Heart right ventricle (tissue), 16 donors: ENCODE data around the gene CADPS2. TPM values are rescaled to one million over a fixed set of nuclear protein-coding genes. Genes with fewer than 3 reads are reported as not detected.

ENCODE experiments used
- ATAC-seq, 8 donors: fragments of 200-7000 bp; cut with Tn5 transposase; one replicate each; pipeline ENCODE4 v1.9.1; 2020; ENCODE audit warnings: mild to moderate bottlenecking in 8 of 8, moderate library complexity in 8 of 8, moderate number of reproducible peaks in 1 of 8
- DNase-seq, 2 donors: peaks; one replicate each; pipeline ENCODE4 v3.0.0-alpha.2; 2020
- H3K27ac ChIP-seq, 10 donors: fragments of 200-600 bp; sonication (generic) in 2 of 10; one replicate each; pipeline versions ENCODE4 v1.5.0 to v1.8.0; 2020 to 2022; ENCODE audit warnings: mild to moderate bottlenecking in 3 of 10
- H3K27me3 ChIP-seq, 7 donors: fragments of 200-600 bp; one replicate each; pipeline ENCODE4 v1.8.0; 2021 to 2022; ENCODE audit warnings: mild to moderate bottlenecking in 2 of 7
- H3K36me3 ChIP-seq, 9 donors: fragments of 200-600 bp; sonication (generic) in 1 of 9; one replicate each; pipeline versions ENCODE4 v1.5.0 to v1.8.0; 2020 to 2022; ENCODE audit warnings: mild to moderate bottlenecking in 2 of 9
- H3K4me1 ChIP-seq, 9 donors: fragments of 200-600 bp; sonication (generic) in 1 of 9; one replicate each; pipeline versions ENCODE4 v1.5.0 to v1.8.0; 2020 to 2022; ENCODE audit warnings: mild to moderate bottlenecking in 4 of 9
- H3K4me3 ChIP-seq, 10 donors: fragments of 200-600 bp; sonication (generic) in 2 of 10; one replicate each; pipeline versions ENCODE4 v1.5.0 to v1.8.0; 2020 to 2022; ENCODE audit warnings: mild to moderate bottlenecking in 7 of 10, moderate library complexity in 2 of 10
- H3K9me3 ChIP-seq, 11 donors: fragments of 200-600 bp in 10 of 11; sonication (generic) in 2 of 11; one replicate each; pipeline versions ENCODE4 v1.5.0 to v1.8.0; 2013 to 2022; ENCODE audit warnings: mild to moderate bottlenecking in 2 of 11, control low read depth in 1 of 11, moderate library complexity in 1 of 11
- WGBS, 2 donors: extraction: QIAGEN DNeasy Blood & Tissue Kit; methylation state at CpG; one replicate each; pipeline ENCODE4 v1.1.7; 2013; ENCODE audit warnings: inconsistent platforms in 1 of 2; 5-methylcytosine and 5-hydroxymethylcytosine counted together
- intact Hi-C, 10 donors: fragments of 100-400 bp; cut with DNase I; formaldehyde crosslinking; loops; one replicate each; pipeline versions ENCODE4 v1.11.1 to v1.14.2; 2022
- polyA plus RNA-seq, 2 donors: library from polyadenylated mRNA; stranded (reverse); fragments of 200-250 nt; gene quantifications; one replicate each; pipeline ENCODE4 v1.2.3, GENCODE V29; 2013
- total RNA-seq, 10 donors: library from RNA; stranded (reverse); fragmentation: NEBNext Ultra II Directional in 3 of 10; extraction: Animal tissue kit (Norgen Biotek cat#: 25700) in 3 of 10; gene quantifications; one replicate each; pipeline versions ENCODE4 v1.2.1 to v1.2.4, GENCODE V29; 2021 to 2023
- TF ChIP-seq, protein P1 (sequence below), 9 donors: fragments of 200-600 bp; sonication (generic) in 2 of 9; IDR thresholded peaks; one replicate each; pipeline versions ENCODE4 v1.5.0 to v1.8.0; 2021 to 2022; ENCODE audit warnings: antibody characterized with exemption in 9 of 9, mild to moderate bottlenecking in 5 of 9, moderate library complexity in 1 of 9
- donor health status: Arrhythmogenic right ventricular cardiomyopathy.
- donor health status: ischemic (EF 13 %, LVEDD 7.1; RV severe dilation, severe dysfunction).
- donor health status: healthy with polysubstance abuse.
- donor health status: DM: no; HTN: yes; CAD: no.
- donor health status: DM: no; HTN: no; CAD: no.
- donor health status: ischemic (EF 25% LVEDD 6.9; RV normal size, moderate dysfunction).
- donor health status: ischemic (EF 25% LVEDD 5.7; RV mildly dilated, moderate dysfunction).
- donor health status: healthy.
- donor health status: DM: yes; HTN: yes; CAD: no.
- donor health status: Ischemic cardiomyopathy.
- donor health status: ischemic (EF 35%, LVEDD 5.7; RV mildly dilated, moderate dysfunction).
- donor health status: nonischemic (EF 11% LVEDD 7.7; RV severe dilation, severe dysfunction).
- donor health status: DM: yes; HTN: yes; CAD: no.
- donor health status: PGD.
- donor health status: ischemic (EF 29% LVEDD 5.4; RV normal size, mild dysfunction).
- donor health status: nonischemic (EF 23%, LVEDD 6.1; RV moderate dilation, normal function).

Gene CADPS2
- total and polyA plus RNA-seq, 12 donors, result 3.6 to 25.7 (median 6.6) TPM

DNA sequence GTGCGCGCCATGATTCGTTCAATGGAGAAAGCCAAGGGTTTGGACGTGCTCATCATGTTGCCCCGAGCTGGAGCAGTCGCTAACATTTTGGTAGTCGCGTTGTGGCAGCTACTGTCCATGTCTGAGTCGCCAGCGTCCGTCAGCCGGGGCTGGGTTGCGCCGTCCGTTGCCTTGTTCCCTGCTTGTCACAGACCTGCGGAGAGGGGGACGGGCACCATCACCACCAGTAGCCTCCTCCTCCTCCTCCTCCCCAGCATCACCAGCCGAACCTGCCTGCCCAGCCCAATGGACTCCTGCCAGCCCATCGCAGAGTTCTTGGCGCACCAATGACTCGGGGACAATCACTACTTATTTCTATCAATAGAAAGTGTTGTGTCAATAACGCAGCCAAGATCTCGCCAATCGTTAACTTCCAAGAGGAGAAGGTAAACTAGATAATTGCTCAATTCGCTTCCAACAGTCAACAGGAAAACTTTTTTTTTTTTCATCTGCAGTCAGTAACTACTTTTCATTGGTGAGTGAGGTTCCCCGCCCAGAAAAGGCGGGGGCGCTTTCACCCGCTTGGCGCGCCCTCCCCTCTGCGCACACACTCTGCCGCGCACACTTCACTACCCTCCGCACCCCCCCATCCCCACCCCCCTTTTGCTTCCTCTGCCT lies 581.8 kb downstream of the CADPS2 start, which contains the start of gene FEZF1:
FEZF1 (minus strand) TSS at position 432 of the 657 bp plus-strand sequence; CDS start at position 119, 313 bp downstream.
- ATAC-seq, result no peak
- Histone ChIP-seq H3K27me3 (peaks cover 70 to 100% (median 99%) of the 10 kb centered on the region in 7 donors), H3K27ac (no peak within 1 kb of the TSS), H3K4me3 (peak within 1 kb of the TSS in 9 of 10 donors; percentile 18 to 40 (median 31)), H3K36me3 (no peaks in the 10 kb centered on the region), H3K4me1 (peaks cover 7 to 51% (median 39%) of the 10 kb centered on the region in 9 donors), H3K9me3 (no peaks in the 10 kb centered on the region)
- intact Hi-C loops, result no loop called here
- 2 to 4% methylated on average over 35 of the region's 35 CpGs for WGBS, 2 donors
- TF ChIP-seq, protein P1, sequence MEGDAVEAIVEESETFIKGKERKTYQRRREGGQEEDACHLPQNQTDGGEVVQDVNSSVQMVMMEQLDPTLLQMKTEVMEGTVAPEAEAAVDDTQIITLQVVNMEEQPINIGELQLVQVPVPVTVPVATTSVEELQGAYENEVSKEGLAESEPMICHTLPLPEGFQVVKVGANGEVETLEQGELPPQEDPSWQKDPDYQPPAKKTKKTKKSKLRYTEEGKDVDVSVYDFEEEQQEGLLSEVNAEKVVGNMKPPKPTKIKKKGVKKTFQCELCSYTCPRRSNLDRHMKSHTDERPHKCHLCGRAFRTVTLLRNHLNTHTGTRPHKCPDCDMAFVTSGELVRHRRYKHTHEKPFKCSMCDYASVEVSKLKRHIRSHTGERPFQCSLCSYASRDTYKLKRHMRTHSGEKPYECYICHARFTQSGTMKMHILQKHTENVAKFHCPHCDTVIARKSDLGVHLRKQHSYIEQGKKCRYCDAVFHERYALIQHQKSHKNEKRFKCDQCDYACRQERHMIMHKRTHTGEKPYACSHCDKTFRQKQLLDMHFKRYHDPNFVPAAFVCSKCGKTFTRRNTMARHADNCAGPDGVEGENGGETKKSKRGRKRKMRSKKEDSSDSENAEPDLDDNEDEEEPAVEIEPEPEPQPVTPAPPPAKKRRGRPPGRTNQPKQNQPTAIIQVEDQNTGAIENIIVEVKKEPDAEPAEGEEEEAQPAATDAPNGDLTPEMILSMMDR (IDR thresholded peaks at IDR 0.05), result no peak
- no peak for DNase-seq

DNA sequence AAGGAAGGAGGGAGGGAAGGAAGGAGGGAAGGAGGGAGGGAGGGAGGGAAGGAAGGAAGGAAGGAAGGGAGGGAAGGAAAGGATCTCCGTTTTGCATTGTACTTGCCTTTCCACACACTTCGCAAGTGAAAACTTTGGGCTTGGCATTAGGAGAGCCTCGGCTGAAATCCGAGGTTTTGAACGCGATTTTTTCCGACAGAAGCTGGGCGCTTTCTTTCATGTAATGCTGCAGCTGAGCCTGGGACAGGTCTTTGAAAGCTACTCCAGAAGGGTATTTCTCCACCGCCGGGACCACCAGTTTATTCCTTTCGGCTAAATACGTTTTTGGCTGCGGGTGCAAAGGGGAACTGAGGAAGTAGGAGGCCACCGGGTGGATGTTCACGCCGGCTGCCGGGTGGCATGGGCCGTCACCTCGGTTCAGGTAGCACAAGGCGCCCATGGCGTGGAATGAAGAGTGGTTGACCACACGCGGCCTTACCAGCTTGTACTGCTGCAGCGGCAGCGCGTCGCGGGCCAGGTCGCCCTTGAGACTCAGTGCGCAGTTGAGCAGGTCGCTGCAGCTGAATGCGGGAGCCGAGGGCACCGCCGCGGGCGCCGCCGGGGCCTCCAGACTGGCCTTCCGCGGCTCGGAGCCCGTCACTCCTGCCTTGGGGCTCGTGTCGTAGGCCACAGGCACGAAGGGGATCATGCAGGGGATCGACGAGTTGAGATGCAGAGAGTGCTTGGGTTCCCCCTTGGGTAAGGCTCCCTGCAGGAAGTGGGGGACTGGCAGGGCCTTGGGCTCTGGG lies 582.5 kb downstream of the CADPS2 start:
- intact Hi-C loops, result no loop called here
- TF ChIP-seq, protein P1 (IDR thresholded peaks at IDR 0.05), result no peak
- Histone ChIP-seq H3K27ac (no peak overlapping the region), H3K27me3 (peaks cover 64 to 100% (median 99%) of the 10 kb centered on the region in 7 donors), H3K9me3 (no peaks in the 10 kb centered on the region), H3K36me3 (no peaks in the 10 kb centered on the region), H3K4me1 (peaks cover 7 to 51% (median 39%) of the 10 kb centered on the region in 9 donors), H3K4me3 (peak overlapping the region in 1 of 10 donors; percentile 39)
- WGBS, 2 donors, result 1 to 5% methylated on average over 48 of the region's 48 CpGs
- peak in 1 of 8 donors; percentile 14 for ATAC-seq
- DNase-seq, result no peak

DNA sequence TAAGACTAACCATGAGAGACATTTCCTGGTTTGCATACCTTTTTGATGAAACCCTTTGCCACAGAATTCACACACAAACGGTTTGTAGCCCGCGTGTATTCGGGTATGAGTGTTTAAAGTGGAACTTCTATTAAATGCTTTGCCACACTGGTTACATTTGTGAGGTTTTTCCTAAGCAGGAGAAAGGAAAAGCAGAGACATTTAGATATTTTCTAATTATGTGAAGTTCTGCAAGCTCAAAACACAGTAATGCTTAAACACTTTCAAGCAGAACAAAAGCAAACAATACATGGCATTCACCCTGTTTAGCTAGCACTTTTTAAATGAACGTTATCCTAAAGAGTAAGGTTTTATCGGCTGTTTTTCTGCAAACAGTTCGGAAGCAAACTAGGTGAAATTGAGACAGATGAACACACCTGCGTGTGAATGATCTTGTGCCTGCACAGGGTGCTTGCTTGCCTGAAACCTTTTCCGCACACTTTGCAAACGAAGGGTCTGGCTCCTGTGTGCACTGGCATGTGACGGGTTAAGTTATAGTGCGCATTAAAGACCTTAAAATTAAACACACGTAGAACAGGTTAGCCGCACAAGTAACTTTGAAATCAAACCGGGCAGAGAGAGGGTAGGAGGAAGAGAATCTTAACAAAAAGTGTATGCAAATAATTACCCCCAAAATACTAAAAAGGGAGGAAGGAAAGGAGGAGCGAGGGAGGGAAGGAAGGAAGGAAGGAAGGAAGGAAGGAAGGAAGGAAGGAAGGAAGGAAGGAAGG lies 583.3 kb downstream of the CADPS2 start:
- Histone ChIP-seq H3K27ac (no peak overlapping the region), H3K4me1 (peaks cover 7 to 51% (median 39%) of the 10 kb centered on the region in 9 donors), H3K4me3 (no peak overlapping the region), H3K27me3 (peaks cover 56 to 100% (median 99%) of the 10 kb centered on the region in 7 donors), H3K9me3 (no peaks in the 10 kb centered on the region), H3K36me3 (no peaks in the 10 kb centered on the region)
- 6 to 9% methylated on average over 16 of the region's 16 CpGs for WGBS, 2 donors
- ATAC-seq, result no peak
- TF ChIP-seq, protein P1 (IDR thresholded peaks at IDR 0.05), result no peak
- no peak for DNase-seq
- intact Hi-C loops, result no loop called here
